Hepatocyte (in vitro differentiated cells): ENCODE data around the gene C1orf232. TPM values are rescaled to one million over a fixed set of nuclear protein-coding genes. Genes with fewer than 3 reads are reported as not detected.

Source experiments
- DNase-seq: peaks from one replicate; pipeline ENCODE4 v3.0.0-alpha.2; 2016; ENCODE audit warnings: low spot score
- H2AFZ ChIP-seq: fragments of 200-600 bp; sonication (generic); 2 replicates; pipeline ENCODE4 v1.6.0; 2016; ENCODE audit warnings: antibody characterized with exemption, mild to moderate bottlenecking
- H3K27ac ChIP-seq: fragments of 200-600 bp; sonication (generic); 2 replicates; pipeline ENCODE4 v1.5.1; 2016; ENCODE audit warnings: mild to moderate bottlenecking
- H3K27me3 ChIP-seq: fragments of 200-600 bp; sonication (generic); 2 replicates; pipeline ENCODE4 v1.6.1; 2016
- H3K36me3 ChIP-seq: fragments of 200-600 bp; sonication (generic); replicated peaks from 2 replicates; pipeline ENCODE4 v1.5.1; 2016; ENCODE audit warnings: low read depth; ENCODE audit not compliant: insufficient read depth
- H3K4me1 ChIP-seq: fragments of 200-600 bp; sonication (generic); 2 replicates; pipeline ENCODE4 v1.5.1; 2016; ENCODE audit warnings: mild to moderate bottlenecking, moderate library complexity; ENCODE audit not compliant: insufficient read depth
- H3K4me2 ChIP-seq: fragments of 200-600 bp; sonication (generic); 2 replicates; pipeline ENCODE4 v1.6.0; 2016
- H3K4me3 ChIP-seq: fragments of 200-600 bp; sonication (generic); 2 replicates; pipeline ENCODE4 v1.5.1; 2016; ENCODE audit warnings: mild to moderate bottlenecking
- H3K79me2 ChIP-seq: fragments of 200-600 bp; sonication (generic); 2 replicates; pipeline ENCODE4 v1.6.0; 2017; ENCODE audit warnings: mild to moderate bottlenecking
- H3K9me2 ChIP-seq: fragments of 200-600 bp; sonication (generic); replicated peaks from 2 replicates; pipeline ENCODE4 v1.6.0; 2017; ENCODE audit warnings: mild to moderate bottlenecking; ENCODE audit not compliant: insufficient read depth
- H3K9me3 ChIP-seq: fragments of 200-600 bp; sonication (generic); 2 replicates; pipeline ENCODE4 v1.5.1; 2016; ENCODE audit warnings: low read depth, mild to moderate bottlenecking
- H4K20me1 ChIP-seq: fragments of 200-600 bp; sonication (generic); 2 replicates; pipeline ENCODE4 v1.6.0; 2016; ENCODE audit warnings: mild to moderate bottlenecking; ENCODE audit not compliant: insufficient read depth, poor library complexity, severe bottlenecking
- CTCF ChIP-seq: fragments of 200-600 bp; sonication (generic); IDR thresholded peaks from 2 replicates; pipeline ENCODE4 v1.5.1; 2016; ENCODE audit warnings: antibody characterized with exemption, mild to moderate bottlenecking; ENCODE audit not compliant: poor library complexity
- EZH2 ChIP-seq: fragments of 200-600 bp; sonication (generic); IDR thresholded peaks from 2 replicates; pipeline ENCODE4 v1.6.1; 2016; ENCODE audit warnings: antibody characterized with exemption, mild to moderate bottlenecking, borderline replicate concordance
- EZH2phosphoT487 ChIP-seq: fragments of 200-600 bp; sonication (generic); IDR thresholded peaks from one replicate; pipeline ENCODE4 v1.6.1; 2018; ENCODE audit warnings: antibody characterized with exemption, mild to moderate bottlenecking, low read depth, moderate library complexity; ENCODE audit not compliant: unreplicated experiment, severe bottlenecking
- WGBS: methylation state at CpG from one replicate; pipeline ENCODE4 v1.1.6; 2016; ENCODE audit warnings: low lambda C conversion rate; ENCODE audit errors: missing lambda C conversion rate; 5-methylcytosine and 5-hydroxymethylcytosine counted together
- polyA plus RNA-seq: library from polyadenylated mRNA; unstranded; fragments of >200 nt; fragmentation: Nextera tagmentation; extraction: Ambion mirVana; gene quantifications from 2 replicates; pipeline ENCODE4 v1.2.1, GENCODE V29; 2016
- total RNA-seq: library from RNA; depleted of rRNA; stranded (reverse); fragments of >200 nt; gene quantifications from 2 replicates; pipeline ENCODE4 v1.2.3, GENCODE V29; 2014

The C1orf232 gene
- total and polyA plus RNA-seq, 2 experiments from 2014 or later: not detected

- no peaks in the 10 kb centered on the region for H3K9me2 ChIP-seq
- H3K4me3 ChIP-seq: no peak overlapping the region
- H4K20me1 ChIP-seq: no peaks in the 10 kb centered on the region
- no peak overlapping the region for H3K27ac ChIP-seq
- no peaks in the 10 kb centered on the region for H3K27me3 ChIP-seq
- H3K4me1 ChIP-seq: no peaks in the 10 kb centered on the region
- no peak overlapping the region for H2AFZ ChIP-seq
- WGBS: 77% methylated on average over 5 of the region's 6 CpGs
- no peaks in the 10 kb centered on the region for H3K79me2 ChIP-seq
- TF ChIP-seq EZH2phosphoT487: no peak
- TF ChIP-seq CTCF: no peak
- TF ChIP-seq EZH2: no peak
- no peaks in the 10 kb centered on the region for H3K36me3 ChIP-seq
- H3K4me2 ChIP-seq: no peak overlapping the region
- no peak for DNase-seq
- H3K9me3 ChIP-seq: no peaks in the 10 kb centered on the region
These were observed 20.6 kb upstream of the C1orf232 start for GRCh38 chr1:26189331-26189730.

GRCh38 chr1:26188477-26188876, 19.7 kb upstream of the C1orf232 start:
- H2AFZ ChIP-seq: no peak overlapping the region
- H3K4me3 ChIP-seq: no peak overlapping the region
- H3K9me3 ChIP-seq: no peaks in the 10 kb centered on the region
- H3K36me3 ChIP-seq: no peaks in the 10 kb centered on the region
- no peaks in the 10 kb centered on the region for H3K4me1 ChIP-seq
- no peak overlapping the region for H3K4me2 ChIP-seq
- no peaks in the 10 kb centered on the region for H4K20me1 ChIP-seq
- 97% methylated on average over 8 of the region's 8 CpGs for WGBS
- DNase-seq: no peak
- H3K9me2 ChIP-seq: no peaks in the 10 kb centered on the region
- TF ChIP-seq EZH2: no peak
- no peaks in the 10 kb centered on the region for H3K79me2 ChIP-seq
- H3K27ac ChIP-seq: no peak overlapping the region
- no peaks in the 10 kb centered on the region for H3K27me3 ChIP-seq

- DNase-seq: no peak
- no peaks in the 10 kb centered on the region for H3K4me1 ChIP-seq
- no peaks in the 10 kb centered on the region for H4K20me1 ChIP-seq
- no peak overlapping the region for H3K4me3 ChIP-seq
- no peaks in the 10 kb centered on the region for H3K36me3 ChIP-seq
- H3K27me3 ChIP-seq: no peaks in the 10 kb centered on the region
- H3K4me2 ChIP-seq: no peak overlapping the region
- TF ChIP-seq EZH2 (no peak), EZH2phosphoT487 (no peak), CTCF (no peak)
- no peaks in the 10 kb centered on the region for H3K9me2 ChIP-seq
- H3K9me3 ChIP-seq: no peaks in the 10 kb centered on the region
- no peaks in the 10 kb centered on the region for H3K79me2 ChIP-seq
- H2AFZ ChIP-seq: no peak overlapping the region
- no peak overlapping the region for H3K27ac ChIP-seq
- WGBS: over 99% methylated on average over 6 of the region's 6 CpGs
These were observed 19.1 kb upstream of the C1orf232 start for GRCh38 chr1:26187882-26188281.

GRCh38 chr1:26184883-26185282, 16.1 kb upstream of the C1orf232 start:
- no peaks in the 10 kb centered on the region for H4K20me1 ChIP-seq
- H3K9me3 ChIP-seq: no peaks in the 10 kb centered on the region
- H3K36me3 ChIP-seq: no peaks in the 10 kb centered on the region
- H3K27ac ChIP-seq: no peak overlapping the region
- DNase-seq: no peak
- H3K4me2 ChIP-seq: no peak overlapping the region
- H3K9me2 ChIP-seq: no peaks in the 10 kb centered on the region
- TF ChIP-seq EZH2: no peak
- no peak for TF ChIP-seq CTCF
- no peak for TF ChIP-seq EZH2phosphoT487
- H2AFZ ChIP-seq: no peak overlapping the region
- H3K27me3 ChIP-seq: no peaks in the 10 kb centered on the region
- 98% methylated on average over 21 of the region's 21 CpGs for WGBS
- no peak overlapping the region for H3K4me3 ChIP-seq
- H3K79me2 ChIP-seq: no peaks in the 10 kb centered on the region
- no peaks in the 10 kb centered on the region for H3K4me1 ChIP-seq
